HG02938 (cell line): ENCODE measurements around the gene TOX4.
"Not testable (repeated sequence)": the region's sequence is repeated elsewhere in the genome, so short reads cannot be mapped to it uniquely, and the experiment has no call there.

Experiments
- ATAC-seq: cut with Tn5 transposase; IDR thresholded peaks from one replicate; pipeline ENCODE4 v1.9.1; 2021; ENCODE audit warnings: mild to moderate bottlenecking, moderate library complexity; ENCODE audit not compliant: unreplicated experiment

TOX4 gene

DNA sequence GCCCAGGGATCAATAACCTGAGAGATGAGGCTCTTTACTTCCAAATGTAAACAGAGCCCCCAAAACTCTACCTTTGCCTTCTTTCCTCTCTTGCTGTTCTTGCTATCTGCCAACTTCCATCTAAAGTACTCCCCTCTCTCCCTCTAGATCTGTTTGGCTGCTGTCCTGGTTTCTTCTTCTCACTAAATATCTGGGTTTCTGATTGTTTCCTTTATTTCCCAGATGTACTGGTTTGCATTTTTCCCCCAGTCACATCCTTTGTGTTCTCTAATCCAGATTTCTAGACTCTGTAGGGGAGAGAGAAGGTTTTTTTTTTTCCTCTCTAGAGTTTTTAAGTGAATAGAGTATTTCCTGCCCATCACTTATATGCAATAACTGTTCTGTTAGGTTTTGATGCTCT, 56.3 kb downstream of the TOX4 start:
- no peak for ATAC-seq

DNA sequence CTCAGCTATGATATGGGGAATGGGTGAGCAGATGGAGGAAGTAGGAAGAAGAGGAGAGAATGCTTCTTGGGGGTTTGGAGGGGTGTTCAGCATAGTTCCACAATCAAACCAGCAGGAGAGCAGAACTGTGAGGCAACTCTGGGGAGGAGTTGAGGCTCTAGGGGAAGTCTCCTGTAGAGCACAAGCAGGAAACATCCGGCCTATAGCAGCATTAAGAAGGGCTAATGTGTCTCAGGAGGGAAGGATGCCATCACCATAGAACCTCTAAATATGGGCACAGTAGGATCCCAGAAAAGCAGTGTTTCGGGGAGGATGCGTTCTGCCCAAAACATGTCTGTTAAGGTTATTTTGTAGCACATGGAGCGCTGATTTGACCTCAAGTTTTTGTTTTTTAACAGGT, 57.6 kb downstream of the TOX4 start:
- no peak for ATAC-seq

DNA sequence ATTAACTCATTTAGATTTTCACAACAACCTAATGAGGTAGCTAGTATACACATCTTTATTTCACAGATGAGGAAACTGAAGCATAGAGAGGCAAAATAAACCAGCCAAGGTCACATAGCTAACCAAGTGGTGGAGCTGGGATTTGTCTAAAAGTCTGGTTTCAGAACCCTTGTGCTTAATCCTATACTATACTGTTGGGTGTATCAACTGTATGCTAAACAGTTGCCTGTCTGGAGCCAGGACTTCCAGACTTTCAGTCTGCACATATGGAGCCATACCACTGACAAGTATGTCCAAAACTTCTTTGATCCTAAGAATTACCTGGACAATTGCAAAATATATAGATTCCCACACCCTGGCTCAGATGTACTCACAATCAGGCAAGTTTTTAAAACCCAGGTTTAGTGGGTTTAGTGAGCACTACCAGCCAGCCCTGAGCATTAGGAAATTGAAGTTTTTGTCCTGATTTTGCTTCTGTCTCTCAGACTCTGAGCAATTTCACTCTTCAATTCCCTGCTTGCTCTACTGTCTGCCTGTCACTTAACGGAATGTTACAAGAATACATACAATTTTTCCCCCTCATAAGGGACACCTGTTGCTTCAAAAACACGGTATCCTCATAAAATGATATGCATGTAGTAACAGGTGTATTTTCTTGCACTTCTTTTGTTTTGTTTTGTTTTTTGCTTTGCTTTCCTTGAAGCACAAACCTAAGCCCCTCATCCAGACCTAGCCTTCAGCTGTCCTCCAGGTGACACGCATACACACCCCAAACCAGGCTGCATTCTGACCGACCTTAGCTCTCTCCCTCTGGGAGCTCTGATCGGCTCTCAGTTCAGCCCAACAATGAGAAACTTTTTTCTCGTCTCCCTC, 58.8 kb downstream of the TOX4 start:
- ATAC-seq: no peak

DNA sequence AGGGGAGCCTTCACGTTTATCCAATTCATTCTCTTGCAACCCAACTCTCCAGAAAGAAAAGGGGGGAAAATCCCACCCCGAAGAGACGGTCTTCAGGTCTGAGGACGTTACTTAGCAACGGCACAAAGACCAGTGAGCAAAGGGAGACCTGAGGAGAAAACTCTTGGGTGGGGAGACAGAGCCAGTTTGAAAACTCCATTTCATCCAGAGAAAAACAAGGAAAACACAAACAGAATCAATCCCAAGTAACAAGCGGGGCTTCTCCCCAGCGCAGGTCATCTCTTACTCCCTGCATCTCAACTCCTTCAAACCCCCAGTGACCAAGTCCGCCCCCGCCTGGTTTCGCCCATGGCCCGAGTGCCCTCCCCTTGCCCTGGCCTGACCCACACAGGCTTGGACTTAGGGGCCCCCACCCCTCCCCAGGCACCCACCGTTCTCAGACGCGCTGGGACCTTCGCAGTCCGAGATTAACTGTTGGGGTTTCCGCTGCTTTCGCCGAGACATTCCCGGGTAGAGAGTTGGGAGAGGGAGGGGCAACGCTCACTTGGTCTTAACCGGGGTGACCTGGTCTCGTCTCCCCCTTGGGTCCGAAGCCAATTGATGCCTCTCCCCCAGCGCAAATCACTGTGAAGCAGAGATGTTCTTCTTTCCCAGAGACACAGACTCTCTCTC, 59.6 kb downstream of the TOX4 start:
- ATAC-seq: no peak

DNA sequence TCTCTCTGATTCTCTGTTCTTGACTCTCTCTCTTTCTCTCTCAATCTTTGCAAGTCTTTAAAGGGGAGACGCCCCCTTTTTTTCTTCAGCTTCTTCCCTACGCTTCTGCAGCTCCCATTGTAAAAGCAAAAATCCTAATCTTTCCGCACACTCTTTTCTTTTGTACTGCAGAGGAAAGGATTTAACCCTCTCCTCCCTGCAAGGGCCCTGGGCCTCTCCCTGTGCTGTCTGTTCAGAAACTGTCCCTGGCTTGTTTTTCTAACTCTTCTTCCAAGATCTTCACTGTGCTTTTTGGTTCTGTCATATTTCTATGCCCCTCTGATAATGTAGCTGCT, 60.1 kb downstream of the TOX4 start:
- ATAC-seq: no peak

DNA sequence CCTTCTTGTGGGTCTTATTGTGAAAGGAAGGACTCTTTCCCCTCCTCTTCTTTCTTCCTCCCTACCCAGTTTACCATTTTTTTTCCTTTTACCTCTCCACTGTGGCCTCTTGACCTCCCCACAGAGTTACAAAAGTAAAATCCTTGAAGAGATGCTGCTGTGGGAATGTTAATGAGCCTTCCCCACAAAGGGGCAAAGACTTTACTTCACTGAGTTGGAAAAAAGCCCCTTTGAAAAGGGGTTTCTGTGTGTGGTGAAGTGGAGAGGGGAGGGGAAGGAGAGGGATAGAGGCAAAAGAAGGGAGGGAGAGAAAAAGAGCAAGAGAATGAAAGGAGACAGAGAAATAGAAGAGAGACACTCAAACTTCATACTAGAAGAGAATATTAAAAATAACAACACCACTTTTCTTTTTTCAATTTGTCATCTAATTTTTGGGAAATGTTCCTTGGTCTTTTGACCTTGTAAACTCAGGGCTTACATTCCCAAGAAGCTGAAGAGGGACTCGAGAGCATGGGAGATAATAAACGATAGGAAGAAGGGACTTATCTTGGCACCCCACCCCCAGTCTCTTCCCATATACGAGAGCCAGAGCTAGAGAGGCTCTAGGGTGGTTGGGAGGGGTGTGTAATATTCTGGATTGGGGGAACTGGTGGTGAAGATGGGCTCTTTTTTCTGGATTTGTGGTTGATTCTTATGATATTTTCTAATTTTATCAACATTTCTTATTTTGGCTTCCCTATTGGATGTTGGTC, 62.4 kb downstream of the TOX4 start:
- no peak for ATAC-seq

DNA sequence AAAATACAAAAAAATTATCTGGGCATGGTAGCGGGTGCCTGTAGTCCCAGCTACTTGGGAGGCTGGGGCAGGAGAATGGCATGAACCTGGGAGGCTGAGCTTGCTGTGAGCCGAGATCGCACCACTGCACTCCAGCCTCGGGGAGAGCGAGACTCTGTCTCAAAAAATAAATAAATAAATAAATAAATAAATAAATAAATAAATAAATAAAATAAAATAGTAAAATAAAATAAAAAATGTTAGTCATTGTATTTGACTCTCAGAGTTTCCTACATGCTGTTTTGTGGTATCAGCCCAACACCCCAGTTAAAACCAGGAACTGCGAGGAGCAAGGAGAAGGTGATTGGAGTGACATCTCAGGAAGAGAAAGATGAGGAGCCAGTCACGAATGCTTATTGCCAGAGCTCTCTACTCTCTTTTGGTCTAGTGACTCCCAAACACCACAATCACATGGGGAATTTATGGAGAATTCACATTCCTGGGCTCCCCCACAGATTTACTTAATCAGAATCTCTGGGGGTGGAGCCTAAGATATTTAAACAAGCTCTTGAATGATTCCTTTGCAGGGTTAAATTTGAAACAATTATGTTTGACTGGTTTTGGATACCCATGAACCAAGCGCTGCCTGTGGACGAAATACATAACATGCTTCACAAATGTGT, 64.5 kb downstream of the TOX4 start:
- ATAC-seq: no peak

DNA sequence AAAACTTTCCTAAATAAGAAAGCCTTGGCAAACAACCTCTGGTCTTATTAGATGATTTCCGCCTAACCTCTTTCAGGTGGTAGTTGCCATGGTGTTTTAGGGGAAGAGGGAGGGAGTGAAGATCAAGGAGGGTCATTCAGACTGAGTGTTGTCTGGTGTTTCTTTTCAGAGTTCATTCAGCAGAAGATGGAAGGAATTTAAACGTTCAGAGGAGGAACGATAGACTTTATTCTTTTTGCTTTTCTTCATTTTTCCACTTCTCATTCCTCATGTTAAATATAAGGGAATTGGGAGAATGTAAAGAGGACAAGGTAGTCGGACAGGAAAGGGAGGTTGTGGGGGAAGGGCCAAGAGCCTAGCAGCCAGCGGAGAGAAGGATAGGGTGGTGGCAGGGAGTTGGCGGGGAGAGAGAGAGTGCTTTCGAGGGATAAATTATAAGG, 66.5 kb downstream of the TOX4 start:
- ATAC-seq: no peak

DNA sequence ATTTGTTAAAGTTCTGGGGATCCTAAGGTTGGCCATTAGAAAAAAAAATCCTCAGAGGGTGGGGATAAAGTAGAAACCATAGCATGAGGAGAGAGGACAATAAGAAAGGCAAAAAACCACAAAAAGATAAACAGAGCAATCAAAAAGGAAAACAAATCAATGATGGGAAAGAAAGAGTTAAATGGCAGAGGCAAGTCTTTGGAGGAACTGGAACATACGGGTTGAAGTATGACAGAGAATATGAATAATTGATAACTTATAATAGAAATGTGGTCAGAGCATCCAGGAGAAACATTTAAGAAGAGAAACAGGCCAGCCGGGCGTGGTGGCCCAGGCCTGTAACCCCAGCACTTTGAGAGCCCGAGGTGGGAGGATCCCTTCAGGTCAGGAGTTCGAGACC, 67.0 kb downstream of the TOX4 start:
- no peak for ATAC-seq

DNA sequence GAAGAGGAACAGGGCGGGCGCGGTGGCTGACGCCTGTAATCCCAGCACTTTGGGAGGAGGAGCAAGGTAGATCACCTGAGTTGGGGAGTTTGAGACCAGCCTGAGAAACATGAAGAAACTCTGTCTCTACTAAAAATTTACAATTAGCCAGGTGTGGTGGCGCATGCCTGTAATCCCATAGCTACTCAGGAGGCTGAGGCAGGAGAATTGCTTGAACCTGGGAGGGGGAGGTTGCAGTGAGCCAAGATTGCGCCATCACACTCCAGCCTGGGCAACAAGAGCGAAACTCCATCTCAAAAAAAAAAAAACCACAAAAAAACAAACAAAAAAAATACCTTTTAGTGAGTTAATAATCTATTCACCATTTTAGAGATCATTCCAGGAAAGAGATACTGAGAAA, 67.6 kb downstream of the TOX4 start:
- not testable (repeated sequence) for ATAC-seq
